ENCODE results near the gene SESN3. TPM values are rescaled to one million over a fixed set of nuclear protein-coding genes. Genes with fewer than 3 reads are reported as not detected.

SESN3 gene
- total RNA-seq, 2 donors from 2014 or later, result 9.9 to 13.3 TPM

Other genes starting within 250 kb of the SESN3 start
- gene KDM4E, start 205.9 kb downstream of the SESN3 start, total RNA-seq, result not detected
- not detected for gene KDM4F, start 181.8 kb downstream of the SESN3 start, total RNA-seq
- gene SRSF8, start 164.3 kb downstream of the SESN3 start, total RNA-seq, result 10 to 100 TPM; 24.7 to 37.4 TPM
- gene ENDOD1, start 141.4 kb downstream of the SESN3 start, total RNA-seq, result 10 to 100 TPM; 18.8 to 27.7 TPM